K562 (cell line): ENCODE results near the gene RNF41. TPM values are rescaled to one million over a fixed set of nuclear protein-coding genes. Genes with fewer than 3 reads are reported as not detected.
A peak's percentile ranks its signal among the peaks of the same experiment; 100 is the strongest.

Experiments
- CCNT2 ChIP-seq: IDR thresholded peaks from 2 replicates; pipeline ENCODE4 v1.6.1; 2011; ENCODE audit warnings: borderline replicate concordance, low read depth, mild to moderate bottlenecking, moderate library complexity, mixed read lengths, low read length; ENCODE audit not compliant: insufficient read length; ENCODE audit errors: extremely low read depth
- CHD1 ChIP-seq: fragments of 200-600 bp; sonication (generic); IDR thresholded peaks from one replicate; pipeline ENCODE4 v1.6.1; 2012; ENCODE audit warnings: mild to moderate bottlenecking, moderate library complexity, low read length, inconsistent platforms
- COPS2 ChIP-seq: fragments of 450-650 bp; conservative IDR thresholded peaks from 2 replicates; pipeline ENCODE4 v1.6.1; 2016; ENCODE audit warnings: mild to moderate bottlenecking, moderate library complexity
- CTCFL ChIP-seq: IDR thresholded peaks from 2 replicates; pipeline ENCODE4 v1.6.1; 2011; ENCODE audit warnings: borderline replicate concordance, low read depth, mild to moderate bottlenecking, moderate library complexity, low read length; ENCODE audit not compliant: insufficient read depth, poor library complexity, severe bottlenecking
- CXXC5 ChIP-seq: fragments of 250-450 bp; sonication (Bioruptor Pico); IDR thresholded peaks from 2 replicates; pipeline ENCODE4 v1.8.0; 2022; ENCODE audit warnings: inconsistent platforms, mild to moderate bottlenecking, moderate library complexity
- ETV5 ChIP-seq: sonication (generic); formaldehyde crosslinking; IDR thresholded peaks from 2 replicates; pipeline ENCODE4 v1.4.0; 2020; ENCODE audit warnings: low read depth, mild to moderate bottlenecking, missing genetic modification reagents
- GABPB1 ChIP-seq: sonication (generic); formaldehyde crosslinking; IDR thresholded peaks from 2 replicates; pipeline ENCODE4 v1.8.0; 2022; ENCODE audit warnings: mild to moderate bottlenecking, missing genetic modification reagents
- GATAD2B ChIP-seq: fragments of 450-650 bp; IDR thresholded peaks from 2 replicates; pipeline ENCODE4 v1.6.1; 2017; ENCODE audit warnings: mild to moderate bottlenecking, borderline replicate concordance
- MAZ ChIP-seq, 2 experiments: fragments of 450-650 bp in 1 of 2; sonication (generic) in 1 of 2; formaldehyde crosslinking; IDR thresholded peaks in 1 of 2; conservative IDR thresholded peaks in 1 of 2; 2 replicates each; pipeline versions ENCODE4 v1.4.0 to v1.5.0; 2020; ENCODE audit warnings: mild to moderate bottlenecking in 1 of 2, missing genetic modification reagents in 1 of 2
- POLR2G ChIP-seq: fragments of 200-400 bp; formaldehyde crosslinking; IDR thresholded peaks from 2 replicates; pipeline ENCODE4 v1.6.1; 2017; ENCODE audit warnings: low read depth, mild to moderate bottlenecking, antibody characterized with exemption, low read length, moderate library complexity
- PTTG1 ChIP-seq: fragments of 450-650 bp; IDR thresholded peaks from 2 replicates; pipeline ENCODE4 v1.6.1; 2016; ENCODE audit warnings: low read depth, mild to moderate bottlenecking, missing genetic modification characterization, missing compliant biosample characterization
- RBFOX2 ChIP-seq: fragments of 200-400 bp; formaldehyde crosslinking; IDR thresholded peaks from 2 replicates; pipeline ENCODE4 v1.6.1; 2017; ENCODE audit warnings: low read depth, mild to moderate bottlenecking, low read length, moderate library complexity
- SUPT5H ChIP-seq: fragments of 450-650 bp; IDR thresholded peaks from 2 replicates; pipeline ENCODE4 v1.6.1; 2016
- THAP12 ChIP-seq: fragments of 250-450 bp; sonication (Bioruptor Pico); IDR thresholded peaks from 2 replicates; pipeline ENCODE4 v1.9.0; 2021; ENCODE audit warnings: mild to moderate bottlenecking, inconsistent platforms
- ZBTB1 ChIP-seq: sonication (generic); formaldehyde crosslinking; IDR thresholded peaks from 2 replicates; pipeline ENCODE4 v1.8.1; 2023; ENCODE audit warnings: missing genetic modification reagents, low read depth, mild to moderate bottlenecking, borderline replicate concordance
- ZBTB2 ChIP-seq: fragments of 450-650 bp; IDR thresholded peaks from 2 replicates; pipeline ENCODE4 v1.6.1; 2016; ENCODE audit warnings: antibody characterized with exemption
- ZFX ChIP-seq: sonication (generic); formaldehyde crosslinking; IDR thresholded peaks from 2 replicates; pipeline ENCODE4 v1.8.0; 2022; ENCODE audit warnings: mild to moderate bottlenecking, missing genetic modification reagents, moderate library complexity
- ZNF282 ChIP-seq: sonication (generic); formaldehyde crosslinking; IDR thresholded peaks from 2 replicates; pipeline ENCODE4 v1.8.1; 2023; ENCODE audit warnings: missing genetic modification reagents
- polyA plus RNA-seq, 8 experiments: library from polyadenylated mRNA; depleted of rRNA in 4 of 8; stranded (reverse) in 5 of 8; unstranded in 3 of 8; fragments of >200 nt; fragmentation: Nextera tagmentation in 2 of 8; fragmentation: Illumina TruSeq in 1 of 8; extraction: Ambion mirVana in 2 of 8; extraction: Trizol in 1 of 8; gene quantifications; 2 replicates each; pipeline versions ENCODE4 v1.2.1 to v1.2.3, GENCODE V29; 2011 to 2014; ENCODE audit warnings: inconsistent platforms in 1 of 8, missing spikeins in 1 of 8
- total RNA-seq, 7 experiments: library from RNA; depleted of rRNA in 6 of 7; stranded (reverse); fragments of >200 nt in 6 of 7; fragmentation: Illumina TruSeq in 2 of 7; extraction: Trizol in 2 of 7; gene quantifications; 2 replicates each; pipeline versions ENCODE4 v1.2.1 to v1.2.3, GENCODE V29; 2011 to 2021; ENCODE audit warnings: low replicate concordance in 1 of 7
- TF ChIP-seq, protein P1 (sequence below): sonication (generic); formaldehyde crosslinking; IDR thresholded peaks from 2 replicates; pipeline ENCODE4 v1.8.0; 2022; ENCODE audit warnings: missing genetic modification reagents, mild to moderate bottlenecking, moderate library complexity, borderline replicate concordance

RNF41 gene
- total and polyA plus RNA-seq, 9 of the 15 experiments (the other 6 are each of a cell fraction or from before 2014, with no cell fraction given), result 28.2 to 46.8 (median 33.8) TPM

GRCh38 chr12:56258068-56258819 lies 36.5 kb upstream of the RNF41 start, which contains the start of gene ANKRD52 (continued):
- TF ChIP-seq, protein P1, sequence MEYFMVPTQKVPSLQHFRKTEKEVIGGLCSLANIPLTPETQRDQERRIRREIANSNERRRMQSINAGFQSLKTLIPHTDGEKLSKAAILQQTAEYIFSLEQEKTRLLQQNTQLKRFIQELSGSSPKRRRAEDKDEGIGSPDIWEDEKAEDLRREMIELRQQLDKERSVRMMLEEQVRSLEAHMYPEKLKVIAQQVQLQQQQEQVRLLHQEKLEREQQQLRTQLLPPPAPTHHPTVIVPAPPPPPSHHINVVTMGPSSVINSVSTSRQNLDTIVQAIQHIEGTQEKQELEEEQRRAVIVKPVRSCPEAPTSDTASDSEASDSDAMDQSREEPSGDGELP, result peak; percentile 46; the same call in 1 of the 2 replicates
- TF ChIP-seq CTCFL (peak; percentile 93), RBFOX2 (peak; percentile 69), GABPB1 (peak; percentile 51; the same call in 1 of the 2 replicates), ETV5 (CRISPR knock-in tag) (peak; percentile 52; the same call in 1 of the 2 replicates), ZBTB2 (0 out of 2 replicates have a peak, but pooled peaks have one; percentile 20), CHD1 (peak; percentile 85), COPS2 (no peak), SUPT5H (peak; percentile 65; the same call in 1 of the 2 replicates), THAP12 (CRISPR knock-in tag) (peak; percentile 61), CXXC5 (CRISPR knock-in tag) (peak; percentile 82), POLR2G (peak; percentile 80), PTTG1 (tag) (no peak), ZBTB1 (CRISPR knock-in tag) (peak; percentile 87), ZNF282 (CRISPR knock-in tag) (0 out of 2 replicates have a peak, but pooled peaks have one; percentile 75), GATAD2B (peak; percentile 96), CCNT2 (peak; percentile 62), ZFX (CRISPR knock-in tag) (peak; percentile 98), MAZ (CRISPR knock-in tag; conservative IDR thresholded peaks at IDR 0.05 in 1 of 2, IDR thresholded peaks at IDR 0.05 in 1 of 2) (peak in 1 of 2 experiments; percentile 95; a peak in 3 of 4 replicates)
